Measurements from ENCODE around the gene PSTPIP1.
A peak's percentile ranks its signal among the peaks of the same experiment; 100 is the strongest.

PSTPIP1 gene

GRCh38 chr15:76998663-76999285, 3.8 kb downstream of the PSTPIP1 start:
- no peak for DNase-seq (ENCODE audit: low read depth in 2 of 2)

- no peak for DNase-seq (ENCODE audit: low read depth in 2 of 2)
Measured at GRCh38 chr15:76999996-77000395, 5.1 kb downstream of the PSTPIP1 start.

DNA sequence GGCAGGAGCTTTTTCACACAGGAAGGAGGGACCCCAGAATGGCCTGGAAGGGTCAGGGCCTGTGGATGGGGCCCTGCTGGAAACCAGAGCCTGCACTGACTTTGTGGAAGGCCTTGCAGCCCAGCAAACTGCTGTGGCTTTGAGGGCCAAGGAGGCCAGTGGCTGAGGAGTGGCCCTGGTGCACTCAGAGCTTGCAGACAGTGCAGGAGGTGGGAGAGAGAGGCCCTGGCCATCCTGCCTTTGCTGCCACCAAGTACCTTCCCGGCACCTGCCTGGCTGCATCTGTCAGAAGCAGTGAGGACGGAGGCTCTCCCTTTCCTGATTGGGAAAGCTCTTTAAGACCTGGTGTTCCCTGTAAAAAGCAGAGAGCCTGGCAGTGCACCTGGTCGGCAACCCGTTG, 6.4 kb downstream of the PSTPIP1 start:
- no peak for DNase-seq (ENCODE audit: low read depth in 2 of 2)

DNA sequence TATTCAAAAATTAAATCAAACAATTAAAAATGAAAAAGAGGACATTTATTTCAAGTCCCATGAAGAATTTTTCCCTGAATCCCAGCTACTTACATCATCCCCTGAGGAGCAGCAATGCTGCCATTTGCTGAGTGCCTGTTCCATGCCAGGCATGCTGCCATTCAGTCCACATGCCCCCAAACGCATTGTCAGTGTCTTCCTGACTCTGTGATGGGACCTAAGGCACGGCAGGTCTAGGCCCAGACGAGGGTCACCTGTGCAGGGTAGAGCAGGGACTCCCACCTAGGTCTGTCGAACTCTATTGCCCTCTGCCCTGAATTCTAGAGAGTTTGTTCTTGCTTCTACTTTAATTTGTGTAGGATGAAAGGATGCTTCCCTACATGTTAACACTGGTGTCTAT, 7.0 kb downstream of the PSTPIP1 start:
- no peak for DNase-seq (ENCODE audit: low read depth in 2 of 2)

DNA sequence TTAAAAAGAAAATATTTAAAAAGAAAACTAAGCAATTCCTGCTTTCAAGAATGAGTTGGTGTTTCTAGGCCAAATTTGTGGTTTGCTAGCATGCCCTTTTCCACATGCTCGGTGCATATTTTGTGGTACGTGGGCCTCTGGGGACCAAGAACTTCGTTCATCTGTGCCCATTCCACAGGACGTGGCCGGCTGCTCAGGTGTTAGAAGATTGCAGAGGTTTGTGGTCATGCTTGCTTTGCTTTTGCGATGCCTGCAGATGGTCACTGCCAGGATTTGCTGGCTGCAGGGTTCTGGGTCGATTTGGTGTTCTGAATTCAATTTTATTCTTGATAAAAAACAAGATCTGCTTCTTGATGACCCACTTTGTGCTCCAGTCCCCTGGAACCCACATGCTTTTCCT, 7.5 kb downstream of the PSTPIP1 start:
- no peak for DNase-seq (ENCODE audit: low read depth in 2 of 2)

- DNase-seq (ENCODE audit: low read depth in 2 of 2) = peak; percentile 77 to 79
Measured at GRCh38 chr15:77002954-77003912, 8.3 kb downstream of the PSTPIP1 start.

GRCh38 chr15:77004189-77004588, 9.3 kb downstream of the PSTPIP1 start:
- DNase-seq (ENCODE audit: low read depth in 2 of 2) = no peak

DNA sequence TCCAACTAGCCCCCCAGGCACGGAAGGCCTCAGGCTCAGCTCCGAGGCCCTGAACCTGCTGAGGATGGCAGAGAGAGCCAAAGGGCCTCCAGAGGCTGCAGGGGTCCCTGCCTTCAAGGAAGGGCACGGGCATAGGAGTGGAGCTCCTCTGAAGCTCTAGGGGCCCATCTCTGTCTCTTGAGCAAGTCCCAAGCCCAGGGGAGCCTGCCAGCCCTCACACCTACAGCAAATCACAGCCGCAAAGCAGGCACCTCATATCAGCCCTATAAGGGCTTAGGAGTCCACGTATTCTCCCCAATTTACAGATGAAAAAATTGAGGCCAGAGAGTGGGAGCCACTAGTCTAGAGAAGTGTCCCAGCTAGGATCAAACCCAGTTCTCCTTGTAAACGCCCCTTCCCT, 14.2 kb downstream of the PSTPIP1 start:
- no peak for DNase-seq (ENCODE audit: low read depth in 2 of 2)

DNA sequence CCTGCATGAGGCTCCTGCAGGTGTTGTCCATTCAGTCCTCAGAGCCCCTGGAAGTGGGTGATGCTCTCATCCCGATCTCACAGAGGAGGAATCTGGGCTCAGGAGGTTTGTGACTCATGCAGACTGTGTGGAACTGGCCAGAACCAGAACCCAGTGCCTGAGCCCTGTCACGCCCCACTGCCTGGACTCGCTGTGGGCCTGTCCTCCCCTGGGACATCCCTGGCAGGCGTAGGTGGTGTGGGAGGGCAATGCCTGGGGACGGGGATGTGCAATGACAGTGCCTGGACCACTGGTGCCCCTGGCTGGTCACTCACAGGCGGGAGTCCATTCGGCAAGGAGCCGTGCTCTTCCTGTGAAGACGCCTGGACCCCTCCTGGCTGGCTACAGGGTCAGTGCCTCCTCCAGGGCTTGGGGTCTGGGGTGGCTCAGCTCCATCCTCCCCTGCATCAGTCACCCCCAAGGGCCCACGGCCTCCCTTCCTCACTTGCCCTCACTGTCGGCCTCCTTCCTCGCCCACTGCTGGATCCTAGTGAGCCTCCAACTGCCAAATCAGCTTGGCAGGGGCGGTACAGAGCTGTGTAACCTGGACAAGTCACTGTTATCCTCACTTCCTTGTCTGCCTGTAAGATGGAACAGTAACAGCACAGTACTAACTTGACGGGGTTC, 14.9 kb downstream of the PSTPIP1 start:
- DNase-seq (ENCODE audit: low read depth in 2 of 2) = no peak

DNA sequence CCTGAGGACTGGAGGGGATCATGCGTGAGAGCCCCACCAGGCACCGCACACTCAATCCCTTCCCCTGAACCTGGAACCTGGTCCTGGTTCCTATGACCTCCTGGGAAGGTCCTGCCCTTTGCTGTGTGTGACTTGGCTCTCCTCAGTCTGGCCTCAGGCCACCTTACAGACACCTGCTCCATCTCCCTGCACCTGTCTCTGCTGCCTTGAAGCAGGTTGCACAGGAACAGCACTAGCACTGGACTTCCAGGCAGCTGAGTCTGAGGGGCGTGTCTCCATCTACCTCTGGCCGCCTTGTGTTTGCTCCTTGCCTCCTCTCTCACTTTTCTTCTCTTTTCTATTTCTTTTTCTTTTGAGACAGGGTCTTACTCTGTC, 15.4 kb downstream of the PSTPIP1 start:
- DNase-seq (ENCODE audit: low read depth in 2 of 2) = no peak

- no peak for DNase-seq (ENCODE audit: low read depth in 2 of 2)
Measured at GRCh38 chr15:77010857-77011256, 15.9 kb downstream of the PSTPIP1 start.

- no peak for DNase-seq (ENCODE audit: low read depth in 2 of 2)
Measured at GRCh38 chr15:77012117-77012712, 17.3 kb downstream of the PSTPIP1 start.

- no peak for DNase-seq (ENCODE audit: low read depth in 2 of 2)
Measured at GRCh38 chr15:77012868-77013267, 17.9 kb downstream of the PSTPIP1 start.

DNA sequence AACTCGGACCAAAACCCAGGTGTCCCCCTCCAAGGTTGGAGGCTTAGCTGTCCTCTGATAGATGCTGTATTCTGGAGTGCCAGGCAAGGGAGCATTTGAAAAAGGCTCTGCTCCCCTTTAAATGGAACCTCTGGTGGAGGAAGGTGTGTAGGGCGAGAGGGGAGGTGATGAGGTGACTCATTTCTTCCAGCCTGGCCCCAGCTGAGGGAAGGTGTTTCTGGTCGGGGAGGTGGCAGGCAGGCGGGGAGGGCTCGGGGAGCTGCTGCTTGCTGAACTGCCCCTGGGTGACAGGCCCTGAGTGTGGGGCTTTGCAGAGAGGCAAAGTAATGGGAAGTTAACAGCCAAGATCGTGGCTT, 18.8 kb downstream of the PSTPIP1 start:
- DNase-seq (ENCODE audit: low read depth in 2 of 2) = peak; percentile 79 to 89

DNA sequence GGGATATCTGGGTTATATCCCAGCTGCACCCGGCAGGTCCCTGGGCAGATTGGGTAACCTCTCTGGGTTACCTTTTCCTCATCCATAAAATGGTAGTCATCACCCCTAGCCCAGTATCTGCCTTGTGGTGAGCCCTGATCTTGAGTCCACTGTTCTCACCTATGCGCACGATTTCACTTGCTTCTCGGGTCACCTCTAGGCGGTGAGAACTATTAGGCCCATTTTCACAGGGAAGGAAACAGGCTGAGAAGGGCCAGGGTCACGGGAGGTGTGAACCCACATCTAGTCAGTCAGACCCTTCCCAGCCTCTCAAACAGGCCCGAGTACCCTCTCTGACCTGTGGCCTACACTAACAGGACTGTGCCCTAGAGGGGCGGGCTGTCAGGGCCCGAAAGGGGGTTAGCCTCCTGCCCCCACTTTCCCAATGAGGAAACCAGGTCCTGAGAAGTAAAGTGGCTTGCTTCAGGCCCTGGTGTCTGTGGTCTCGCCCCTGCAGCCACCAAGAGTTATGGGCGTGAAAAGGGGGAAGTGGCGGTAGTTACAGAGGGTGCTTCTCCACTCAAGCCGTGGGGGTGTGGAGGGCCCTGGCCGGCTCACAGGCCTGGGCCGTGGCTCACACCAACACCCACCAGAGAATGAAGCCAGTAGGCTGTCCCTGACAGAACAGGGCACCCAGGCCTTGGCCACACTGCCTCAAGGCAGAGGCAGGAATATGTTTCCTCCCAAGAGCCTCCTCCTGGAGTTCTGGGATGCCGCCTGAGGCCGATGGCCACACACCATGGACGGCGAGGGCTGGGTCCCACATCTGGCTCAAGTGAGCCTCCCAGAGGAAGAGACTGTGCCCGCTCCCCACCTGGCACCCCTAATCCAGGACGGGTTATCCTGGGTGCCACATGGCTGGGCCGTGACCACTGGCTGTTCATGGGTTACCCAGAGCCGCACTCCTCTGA, 19.5 kb downstream of the PSTPIP1 start:
- no peak for DNase-seq (ENCODE audit: low read depth in 2 of 2)

- no peak for DNase-seq (ENCODE audit: low read depth in 2 of 2)
Measured at GRCh38 chr15:77015646-77016320, 20.9 kb downstream of the PSTPIP1 start.

DNA sequence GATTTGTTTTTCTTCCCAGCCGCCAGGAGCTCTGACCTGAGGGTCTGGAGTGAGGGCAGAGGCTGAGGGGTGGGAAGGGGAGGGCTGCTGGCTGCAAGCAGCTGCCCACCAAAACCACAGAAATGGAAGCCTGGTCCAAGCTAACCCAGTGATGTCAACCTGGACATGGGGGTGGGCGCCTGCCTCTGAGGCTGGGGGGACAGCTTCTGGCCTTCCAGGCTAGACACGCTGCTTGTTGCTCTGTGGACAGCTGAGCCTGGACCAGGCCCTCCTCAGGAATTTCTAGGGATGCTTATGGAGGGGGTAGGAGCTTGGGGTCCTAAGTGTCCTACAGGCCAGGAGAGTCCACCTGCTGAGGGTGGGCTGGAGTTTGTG, 21.4 kb downstream of the PSTPIP1 start:
- DNase-seq (ENCODE audit: low read depth in 2 of 2) = no peak

DNA sequence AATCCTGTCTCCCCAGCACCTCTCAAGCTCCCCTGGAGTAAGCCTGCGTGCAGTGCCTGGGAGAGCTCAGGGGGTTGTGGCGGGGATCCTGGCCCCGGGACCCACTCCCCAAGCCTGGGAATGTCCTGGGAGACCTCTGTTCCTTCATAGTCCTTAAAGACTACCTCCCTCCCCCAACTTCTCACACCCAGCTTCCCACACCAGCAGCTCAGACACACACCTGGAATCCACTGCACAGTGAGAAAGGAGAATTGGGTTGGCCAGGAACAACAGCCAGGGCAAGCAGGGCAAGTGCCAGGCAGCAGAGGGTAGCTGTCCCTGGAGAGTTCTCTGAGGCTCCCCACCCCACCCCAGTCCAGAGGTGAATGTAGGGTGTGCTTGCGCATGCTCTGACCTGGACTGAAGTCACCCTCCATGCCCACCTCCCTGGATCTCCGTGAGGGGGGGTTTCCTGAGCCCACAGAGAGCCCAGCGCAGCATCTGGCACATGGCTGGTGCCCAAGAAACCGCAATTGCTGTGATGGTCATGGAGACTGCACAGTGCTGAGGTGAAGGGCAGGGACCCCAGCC, 22.2 kb downstream of the PSTPIP1 start:
- DNase-seq (ENCODE audit: low read depth in 2 of 2) = no peak

GRCh38 chr15:77017761-77018720, 23.1 kb downstream of the PSTPIP1 start:
- no peak for DNase-seq (ENCODE audit: low read depth in 2 of 2)
